H1 (cell line): Measurements from ENCODE around the gene MARS1. TPM values are rescaled to one million over a fixed set of nuclear protein-coding genes. Genes with fewer than 3 reads are reported as not detected.
"Not testable (repeated sequence)": the region's sequence is repeated elsewhere in the genome, so short reads cannot be mapped to it uniquely, and the experiment has no call there.

ENCODE experiments used
- CTCF ChIA-PET: fragments of 300-600 bp; sonication (Branson Sonifier 250); formaldehyde crosslinking; loops from one replicate; lab custom pipeline; 2021; ENCODE audit not compliant: partially characterized antibody; lab: Charles Lee
- POLR2A ChIA-PET: fragments of 300-600 bp; sonication (Branson Sonifier 250); formaldehyde crosslinking; loops from one replicate; lab custom pipeline; 2021; ENCODE audit warnings: inconsistent platforms; ENCODE audit not compliant: partially characterized antibody; lab: Charles Lee
- DNase-seq, 2 experiments: peaks; one replicate each; pipeline versions ENCODE4 v3.0.0 to v3.0.0-alpha.2; 2010 to 2022; ENCODE audit warnings: low spot score in 2 of 2, low read depth in 1 of 2, mixed read lengths in 1 of 2
- FAIRE-seq: peaks from 2 replicates; lab custom pipeline; 2011; peaks lifted over from hg19 to GRCh38; lab: Jason Lieb, UNC
- H2AFZ ChIP-seq: 2 replicates; pipeline ENCODE4 v1.8.1; 2012; ENCODE audit warnings: low read length, inconsistent platforms
- H2AK5ac ChIP-seq: 2 replicates; pipeline ENCODE4 v1.6.1; 2013; ENCODE audit warnings: low read depth, low read length
- H2BK120ac ChIP-seq: replicated peaks from 2 replicates; pipeline ENCODE3; 2013; ENCODE audit warnings: low read depth, low read length, inconsistent platforms
- H2BK12ac ChIP-seq: 2 replicates; pipeline ENCODE4 v1.6.1; 2013; ENCODE audit warnings: low read depth, low read length
- H2BK15ac ChIP-seq: 2 replicates; pipeline ENCODE4 v1.6.1; 2013; ENCODE audit warnings: low read length
- H2BK20ac ChIP-seq: 2 replicates; pipeline ENCODE4 v1.6.1; 2013; ENCODE audit warnings: low read length
- H2BK5ac ChIP-seq: 2 replicates; pipeline ENCODE4 v1.6.1; 2013; ENCODE audit warnings: low read depth, low read length
- H3K14ac ChIP-seq: 2 replicates; pipeline ENCODE4 v1.6.1; 2013; ENCODE audit warnings: inconsistent platforms; ENCODE audit not compliant: insufficient read length
- H3K18ac ChIP-seq: 2 replicates; pipeline ENCODE4 v1.6.1; 2013; ENCODE audit warnings: low read length; ENCODE audit errors: extremely low read depth
- H3K23ac ChIP-seq: 2 replicates; pipeline ENCODE4 v1.6.1; 2013; ENCODE audit warnings: inconsistent platforms; ENCODE audit not compliant: insufficient read length
- H3K23me2 ChIP-seq: 2 replicates; pipeline ENCODE4 v1.6.1; 2013; ENCODE audit warnings: low read depth, low read length
- H3K27ac ChIP-seq: 2 replicates; pipeline ENCODE4 v1.6.1; 2011; ENCODE audit warnings: low read depth, low read length, inconsistent platforms
- H3K27me3 ChIP-seq, 4 experiments: replicated peaks in 1 of 4; 1 replicate in 1 of 4; 2 replicates in 3 of 4; pipeline versions ENCODE4 v1.6.1 to v1.8.1; 2011 to 2013; ENCODE audit warnings: low read length in 3 of 4, mild to moderate bottlenecking in 3 of 4, inconsistent platforms in 2 of 4, mixed read lengths in 2 of 4, moderate library complexity in 1 of 4; ENCODE audit not compliant: control insufficient read depth in 3 of 4, insufficient read depth in 3 of 4; ENCODE audit errors: extremely low read depth in 1 of 4
- H3K36me3 ChIP-seq, 4 experiments: 2 replicates each; pipeline versions ENCODE4 v1.6.1 to v1.8.1; 2011 to 2013; ENCODE audit warnings: mild to moderate bottlenecking in 4 of 4, low read length in 3 of 4, moderate library complexity in 2 of 4, control low read depth in 1 of 4, inconsistent platforms in 1 of 4; ENCODE audit not compliant: insufficient read depth in 4 of 4, control insufficient read depth in 2 of 4
- H3K4ac ChIP-seq: replicated peaks from 2 replicates; pipeline ENCODE3; 2013; ENCODE audit warnings: low read length, low read depth, mixed read lengths, inconsistent platforms; ENCODE audit not compliant: insufficient read length
- H3K4me1 ChIP-seq, 4 experiments: replicated peaks in 1 of 4; 1 replicate in 1 of 4; 2 replicates in 3 of 4; pipeline versions ENCODE4 v1.6.1 to v1.8.1; 2011 to 2013; ENCODE audit warnings: low read length in 3 of 4, inconsistent platforms in 2 of 4, mixed read lengths in 1 of 4; ENCODE audit not compliant: insufficient read depth in 4 of 4, control insufficient read depth in 3 of 4
- H3K4me2 ChIP-seq, 2 experiments: 2 replicates each; pipeline versions ENCODE4 v1.6.1 to v1.8.1; 2011 to 2013; ENCODE audit warnings: low read depth in 2 of 2, low read length in 2 of 2, control low read depth in 1 of 2, inconsistent platforms in 1 of 2, mild to moderate bottlenecking in 1 of 2; ENCODE audit not compliant: insufficient read depth in 1 of 2
- H3K4me3 ChIP-seq, 4 experiments: fragments of 200-600, 300-600 bp in 1 of 4; sonication (generic), shearing (Covaris generic), sonication (Bioruptor Twin) in 1 of 4; 2 replicates each; pipeline versions ENCODE4 v1.5.1 to v1.8.1; 2011 to 2016; ENCODE audit warnings: low read length in 4 of 4, low read depth in 3 of 4, control low read depth in 2 of 4, inconsistent platforms in 2 of 4, mild to moderate bottlenecking in 2 of 4, mixed read lengths in 1 of 4, moderate library complexity in 1 of 4; ENCODE audit not compliant: insufficient read depth in 2 of 4; ENCODE audit errors: extremely low read depth in 1 of 4
- H3K56ac ChIP-seq: replicated peaks from 2 replicates; pipeline ENCODE3; 2013; ENCODE audit warnings: low read depth, mild to moderate bottlenecking, mixed read lengths, low read length, inconsistent platforms; ENCODE audit not compliant: insufficient read length
- H3K79me1 ChIP-seq: 2 replicates; pipeline ENCODE4 v1.6.1; 2013; ENCODE audit warnings: low read depth, low read length, control low read depth
- H3K79me2 ChIP-seq, 2 experiments: 2 replicates each; pipeline versions ENCODE4 v1.6.1 to v1.8.1; 2012 to 2013; ENCODE audit warnings: low read length in 2 of 2, mild to moderate bottlenecking in 2 of 2, inconsistent platforms in 1 of 2; ENCODE audit not compliant: insufficient read depth in 2 of 2, control insufficient read depth in 1 of 2
- H3K9ac ChIP-seq, 4 experiments: replicated peaks in 1 of 4; 1 replicate in 1 of 4; 2 replicates in 3 of 4; pipeline versions ENCODE4 v1.6.1 to v1.8.1; 2011 to 2013; ENCODE audit warnings: low read depth in 3 of 4, low read length in 3 of 4, control low read depth in 2 of 4, mild to moderate bottlenecking in 2 of 4, moderate library complexity in 2 of 4, inconsistent platforms in 1 of 4; ENCODE audit errors: extremely low read depth in 1 of 4
- H3K9me3 ChIP-seq, 2 experiments: 2 replicates each; pipeline versions ENCODE4 v1.6.1 to v1.8.1; 2012 to 2013; ENCODE audit warnings: mild to moderate bottlenecking in 2 of 2, moderate library complexity in 2 of 2, control low read depth in 1 of 2, inconsistent platforms in 1 of 2, low read depth in 1 of 2, low read length in 1 of 2, mixed read lengths in 1 of 2; ENCODE audit not compliant: insufficient read depth in 2 of 2
- H4K20me1 ChIP-seq, 2 experiments: replicated peaks in 1 of 2; 2 replicates each; pipeline versions ENCODE3 to v1.8.1; 2011 to 2013; ENCODE audit warnings: inconsistent platforms in 2 of 2, low read length in 2 of 2, mild to moderate bottlenecking in 1 of 2; ENCODE audit not compliant: insufficient read depth in 2 of 2, control insufficient read depth in 1 of 2
- H4K5ac ChIP-seq: 2 replicates; pipeline ENCODE4 v1.6.1; 2013; ENCODE audit warnings: low read length, low read depth, mixed read lengths, inconsistent platforms; ENCODE audit not compliant: insufficient read length
- H4K8ac ChIP-seq: 2 replicates; pipeline ENCODE4 v1.8.0; 2013; ENCODE audit warnings: mild to moderate bottlenecking, moderate library complexity, low read length, inconsistent platforms; ENCODE audit not compliant: insufficient read depth; ENCODE audit errors: extremely low read depth
- H4K91ac ChIP-seq: replicated peaks from 2 replicates; pipeline ENCODE3; 2013; ENCODE audit warnings: low read length, mixed read lengths, inconsistent platforms; ENCODE audit not compliant: insufficient read length
- WGBS, 2 experiments: shearing (Covaris generic) in 1 of 2; methylation state at CpG; one replicate each; pipeline versions ENCODE4 v1.1.6 to v1.1.7; 2013 to 2015; ENCODE audit warnings: low lambda C conversion rate in 2 of 2, mixed read lengths in 2 of 2, inconsistent platforms in 1 of 2, low coverage in 1 of 2, missing lambda C conversion rate in 1 of 2; ENCODE audit not compliant: insufficient replicate concordance in 2 of 2, insufficient coverage in 1 of 2, insufficient read length in 1 of 2; ENCODE audit errors: extremely low coverage in 1 of 2, missing lambda C conversion rate in 1 of 2; 5-methylcytosine and 5-hydroxymethylcytosine counted together
- polyA plus RNA-seq, 7 experiments: library from polyadenylated mRNA; depleted of rRNA in 3 of 7; stranded (reverse) in 5 of 7; unstranded in 2 of 7; fragments of >200 nt in 5 of 7; fragments of 200-250 nt in 2 of 7; gene quantifications; 1 replicate in 5 of 7; 2 replicates in 1 of 7; 4 replicates in 1 of 7; pipeline versions ENCODE4 v1.2.1 to v1.2.3, GENCODE V29; 2011 to 2013; ENCODE audit warnings: missing spikeins in 2 of 7, mixed read lengths in 2 of 7
- total RNA-seq: library from RNA; stranded (reverse); fragmentation: NEBNext Ultra II Directional; extraction: Animal tissue kit (Norgen Biotek cat#: 25700); gene quantifications from 2 replicates; pipeline ENCODE4 v1.2.1, GENCODE V29; 2021

Gene MARS1
- total and polyA plus RNA-seq, 2 of the 8 experiments (the other 6 are each of a cell fraction or from before 2014, with no cell fraction given), result 194 to 407 TPM

DNA sequence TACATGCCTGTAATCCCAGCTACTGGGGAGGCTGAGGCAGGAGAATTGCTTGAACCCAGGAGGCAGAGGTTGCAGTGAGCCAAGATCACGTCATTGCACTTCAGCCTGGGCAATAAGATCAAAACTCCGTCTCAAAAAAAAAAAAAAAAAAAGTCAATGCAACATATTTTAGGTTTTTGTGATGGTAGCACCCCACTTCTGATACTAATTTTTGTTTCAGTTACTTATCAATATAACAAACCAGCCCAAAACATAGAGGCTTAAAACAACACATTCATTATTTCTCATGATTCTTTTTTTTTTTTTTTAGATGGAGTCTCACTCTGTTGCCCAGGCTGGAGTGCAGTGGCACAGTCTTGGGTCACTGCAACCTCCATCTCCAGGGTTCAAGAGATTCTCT, 46.5 kb upstream of the MARS1 start:
- not testable (repeated sequence) for H3K4me1 ChIP-seq, H3K4ac ChIP-seq, H4K8ac ChIP-seq, H4K20me1 ChIP-seq, H3K4me2 ChIP-seq, H3K14ac ChIP-seq, FAIRE-seq, H3K9me3 ChIP-seq, H4K91ac ChIP-seq, H4K5ac ChIP-seq, H2BK120ac ChIP-seq, H3K79me1 ChIP-seq, H2AFZ ChIP-seq, H2AK5ac ChIP-seq, H3K9ac ChIP-seq, H3K27ac ChIP-seq, H3K56ac ChIP-seq, H3K79me2 ChIP-seq, H2BK15ac ChIP-seq, H2BK12ac ChIP-seq, H3K4me3 ChIP-seq, H3K18ac ChIP-seq, H2BK5ac ChIP-seq, H2BK20ac ChIP-seq, H3K23ac ChIP-seq, H3K23me2 ChIP-seq, DNase-seq, H3K36me3 ChIP-seq, H3K27me3 ChIP-seq
- CTCF ChIA-PET, result interaction anchor here (0.6 to 6.3 kb wide), 4 partner anchors 13 to 165 kb away, joined by 3 to 47 read pairs (median 4); partner anchors contain the start of gene INHBE
- WGBS, 2 experiments, result 100% methylated on average over 2 of the region's 2 CpGs; no CpG with 5 or more reads in 1 of the 2 experiments
- POLR2A ChIA-PET, result interaction anchor here (0.6 to 4.6 kb wide), 3 partner anchors 9 to 17 kb away, joined by 3 to 34 read pairs (median 5); partner anchors contain the start of gene INHBE
